K562 (cell line): ENCODE results near the gene HEXIM1. TPM values are rescaled to one million over a fixed set of nuclear protein-coding genes. Genes with fewer than 3 reads are reported as not detected.
A peak's percentile ranks its signal among the peaks of the same experiment; 100 is the strongest.

Source experiments
- BRD9 ChIP-seq: fragments of 450-650 bp; IDR thresholded peaks from 2 replicates; pipeline ENCODE4 v1.6.1; 2018; ENCODE audit warnings: low read depth; ENCODE audit not compliant: partially characterized antibody
- CLOCK ChIP-seq: fragments of 250-450 bp; sonication (Bioruptor Pico); IDR thresholded peaks from 2 replicates; pipeline ENCODE4 v1.4.0; 2020; ENCODE audit warnings: mild to moderate bottlenecking, moderate library complexity, borderline replicate concordance
- EP400 ChIP-seq: fragments of 450-650 bp; IDR thresholded peaks from 2 replicates; pipeline ENCODE4 v1.6.1; 2017; ENCODE audit warnings: antibody characterized with exemption, mild to moderate bottlenecking, moderate library complexity
- FOXM1 ChIP-seq, 2 experiments: fragments of 450-650 bp in 1 of 2; sonication (generic) in 1 of 2; formaldehyde crosslinking in 1 of 2; IDR thresholded peaks; 2 replicates each; pipeline versions ENCODE4 v1.6.1 to v1.9.0; 2017 to 2022; ENCODE audit warnings: low read depth in 2 of 2, mild to moderate bottlenecking in 2 of 2, missing genetic modification reagents in 1 of 2, moderate library complexity in 1 of 2
- GMEB1 ChIP-seq: fragments of 250-450 bp; sonication (Bioruptor Pico); IDR thresholded peaks from 2 replicates; pipeline ENCODE4 v1.4.0; 2020; ENCODE audit warnings: mild to moderate bottlenecking
- IRF9 ChIP-seq: fragments of 450-650 bp; IDR thresholded peaks from 2 replicates; pipeline ENCODE4 v1.6.1; 2016; ENCODE audit warnings: missing biosample characterization, missing genetic modification characterization
- KAT7 ChIP-seq: sonication (generic); formaldehyde crosslinking; IDR thresholded peaks from 2 replicates; pipeline ENCODE4 v1.8.0; 2022; ENCODE audit warnings: missing genetic modification reagents, mild to moderate bottlenecking, borderline replicate concordance
- NCOA2 ChIP-seq, 2 experiments: fragments of 450-650 bp; IDR thresholded peaks; 2 replicates each; pipeline ENCODE4 v1.6.1; 2018; ENCODE audit warnings: mild to moderate bottlenecking in 2 of 2, moderate library complexity in 1 of 2; ENCODE audit not compliant: partially characterized antibody in 2 of 2
- NELFE ChIP-seq: IDR thresholded peaks from 2 replicates; pipeline ENCODE4 v1.6.1; 2011; ENCODE audit warnings: mild to moderate bottlenecking; ENCODE audit not compliant: insufficient read depth, insufficient read length
- PHF20 ChIP-seq: fragments of 450-650 bp; IDR thresholded peaks from 2 replicates; pipeline ENCODE4 v1.6.1; 2018; ENCODE audit not compliant: partially characterized antibody
- PHF21A ChIP-seq: fragments of 450-650 bp; IDR thresholded peaks from 2 replicates; pipeline ENCODE4 v1.6.1; 2017; ENCODE audit warnings: low read depth, borderline replicate concordance
- PTTG1 ChIP-seq: fragments of 450-650 bp; IDR thresholded peaks from 2 replicates; pipeline ENCODE4 v1.6.1; 2016; ENCODE audit warnings: low read depth, mild to moderate bottlenecking, missing genetic modification characterization, missing compliant biosample characterization
- SAFB2 ChIP-seq: fragments of 200-400 bp; formaldehyde crosslinking; IDR thresholded peaks from 2 replicates; pipeline ENCODE4 v1.6.1; 2018; ENCODE audit warnings: borderline replicate concordance, low read length, low read depth, moderate library complexity; ENCODE audit not compliant: severe bottlenecking
- TBP ChIP-seq: optimal IDR thresholded peaks from 2 replicates; pipeline ENCODE3; 2011; ENCODE audit warnings: low read depth, low read length, improper control_type of control experiment
- TSC22D4 ChIP-seq: fragments of 450-650 bp; IDR thresholded peaks from 2 replicates; pipeline ENCODE4 v1.6.1; 2016; ENCODE audit warnings: missing genetic modification characterization, missing biosample characterization, control low read depth
- ZBTB1 ChIP-seq: sonication (generic); formaldehyde crosslinking; IDR thresholded peaks from 2 replicates; pipeline ENCODE4 v1.8.1; 2023; ENCODE audit warnings: missing genetic modification reagents, low read depth, mild to moderate bottlenecking, borderline replicate concordance
- ZNF511 ChIP-seq: sonication (generic); formaldehyde crosslinking; IDR thresholded peaks from 2 replicates; pipeline ENCODE4 v1.8.0; 2022; ENCODE audit warnings: mild to moderate bottlenecking, missing genetic modification reagents
- ZNF561 ChIP-seq: fragments of 450-650 bp; formaldehyde crosslinking; conservative IDR thresholded peaks from 2 replicates; pipeline ENCODE4 v1.4.0; 2020; ENCODE audit warnings: mild to moderate bottlenecking, moderate library complexity
- ZNF695 ChIP-seq: fragments of 450-650 bp; formaldehyde crosslinking; IDR thresholded peaks from 2 replicates; pipeline ENCODE4 v1.4.0; 2020; ENCODE audit warnings: mild to moderate bottlenecking, moderate library complexity
- polyA plus RNA-seq, 8 experiments: library from polyadenylated mRNA; depleted of rRNA in 4 of 8; stranded (reverse) in 5 of 8; unstranded in 3 of 8; fragments of >200 nt; fragmentation: Nextera tagmentation in 2 of 8; fragmentation: Illumina TruSeq in 1 of 8; extraction: Ambion mirVana in 2 of 8; extraction: Trizol in 1 of 8; gene quantifications; 2 replicates each; pipeline versions ENCODE4 v1.2.1 to v1.2.3, GENCODE V29; 2011 to 2014; ENCODE audit warnings: inconsistent platforms in 1 of 8, missing spikeins in 1 of 8
- total RNA-seq, 7 experiments: library from RNA; depleted of rRNA in 6 of 7; stranded (reverse); fragments of >200 nt in 6 of 7; fragmentation: Illumina TruSeq in 2 of 7; extraction: Trizol in 2 of 7; gene quantifications; 2 replicates each; pipeline versions ENCODE4 v1.2.1 to v1.2.3, GENCODE V29; 2011 to 2021; ENCODE audit warnings: low replicate concordance in 1 of 7

HEXIM1 gene
- total and polyA plus RNA-seq, 9 of the 15 experiments (the other 6 are each of a cell fraction or from before 2014, with no cell fraction given) = 1.4 to 28.3 (median 9.1) TPM

- TF ChIP-seq GMEB1 (CRISPR knock-in tag) = no peak
- TF ChIP-seq ZNF511 = 0 out of 2 replicates have a peak, but pooled peaks have one; percentile 46
- no peak for TF ChIP-seq IRF9 (tag)
- no peak for TF ChIP-seq PHF20
- TF ChIP-seq ZNF695 (CRISPR knock-in tag) = no peak
- no peak for TF ChIP-seq NELFE
- TF ChIP-seq ZNF561 (CRISPR knock-in tag) = no peak
- TF ChIP-seq BRD9 = no peak
- no peak for TF ChIP-seq PTTG1 (tag)
- TF ChIP-seq FOXM1 (IDR thresholded peaks at IDR 0.05; ENCODE audit: low read depth) = no peak
- TF ChIP-seq FOXM1 (CRISPR knock-in tag; IDR thresholded peaks at IDR 0.05; ENCODE audit: low read depth) = no peak
- no peak; the same call in 1 of the 2 replicates for TF ChIP-seq EP400
- TF ChIP-seq SAFB2 = no peak
- TF ChIP-seq PHF21A = 0 out of 2 replicates have a peak, but pooled peaks have one; percentile 36
- TF ChIP-seq ZBTB1 (CRISPR knock-in tag) = no peak
- TF ChIP-seq CLOCK (CRISPR knock-in tag) = no peak
- no peak; the same call in 1 of the 2 replicates for TF ChIP-seq KAT7 (CRISPR knock-in tag)
- TF ChIP-seq NCOA2 (IDR thresholded peaks at IDR 0.05; ENCODE audit: partially characterized antibody in 2 of 2) = no peak
- no peak for TF ChIP-seq TSC22D4
- no peak for TF ChIP-seq TBP
Observed at GRCh38 chr17:45149037-45149668, 878 bp downstream of the HEXIM1 start (continued).
